Nephron progenitor cell (in vitro differentiated cells): ENCODE results near the gene BORCS6.
A peak's percentile ranks its signal among the peaks of the same experiment; 100 is the strongest.

Experiments
- DNase-seq: peaks from one replicate; pipeline ENCODE4 v3.0.0; 2021
- H3K27ac Mint-ChIP-seq: 2 replicates; pipeline ENCODE4 v1.8.0; 2021; ENCODE audit warnings: mild to moderate bottlenecking, moderate library complexity, mixed read lengths
- H3K27me3 Mint-ChIP-seq: 2 replicates; pipeline ENCODE4 v1.8.0; 2021; ENCODE audit warnings: mild to moderate bottlenecking, low read depth, mixed read lengths; ENCODE audit not compliant: poor library complexity
- H3K36me3 Mint-ChIP-seq: 2 replicates; pipeline ENCODE4 v1.8.0; 2021; ENCODE audit warnings: low read depth, mixed read lengths
- H3K4me1 Mint-ChIP-seq: 2 replicates; pipeline ENCODE4 v1.8.0; 2021; ENCODE audit warnings: mixed read lengths
- H3K4me3 Mint-ChIP-seq: 2 replicates; pipeline ENCODE4 v1.8.0; 2021; ENCODE audit warnings: mild to moderate bottlenecking, moderate library complexity, mixed read lengths
- H3K9me3 Mint-ChIP-seq: 2 replicates; pipeline ENCODE4 v1.8.0; 2021; ENCODE audit warnings: mild to moderate bottlenecking, moderate library complexity, mixed read lengths
- TF ChIP-seq, protein P1 (sequence below): fragments of 200-600 bp; sonication (generic); IDR thresholded peaks from 2 replicates; pipeline ENCODE4 v1.5.0; 2021; ENCODE audit warnings: antibody characterized with exemption

The BORCS6 gene

GRCh38 chr17:8160741-8161221 is 29.2 kb downstream of the BORCS6 start:
- peaks cover 11% of the 10 kb centered on the region for H3K36me3 Mint-ChIP-seq
- DNase-seq: no peak
- peaks cover 5% of the 10 kb centered on the region for H3K27me3 Mint-ChIP-seq
- TF ChIP-seq, protein P1, sequence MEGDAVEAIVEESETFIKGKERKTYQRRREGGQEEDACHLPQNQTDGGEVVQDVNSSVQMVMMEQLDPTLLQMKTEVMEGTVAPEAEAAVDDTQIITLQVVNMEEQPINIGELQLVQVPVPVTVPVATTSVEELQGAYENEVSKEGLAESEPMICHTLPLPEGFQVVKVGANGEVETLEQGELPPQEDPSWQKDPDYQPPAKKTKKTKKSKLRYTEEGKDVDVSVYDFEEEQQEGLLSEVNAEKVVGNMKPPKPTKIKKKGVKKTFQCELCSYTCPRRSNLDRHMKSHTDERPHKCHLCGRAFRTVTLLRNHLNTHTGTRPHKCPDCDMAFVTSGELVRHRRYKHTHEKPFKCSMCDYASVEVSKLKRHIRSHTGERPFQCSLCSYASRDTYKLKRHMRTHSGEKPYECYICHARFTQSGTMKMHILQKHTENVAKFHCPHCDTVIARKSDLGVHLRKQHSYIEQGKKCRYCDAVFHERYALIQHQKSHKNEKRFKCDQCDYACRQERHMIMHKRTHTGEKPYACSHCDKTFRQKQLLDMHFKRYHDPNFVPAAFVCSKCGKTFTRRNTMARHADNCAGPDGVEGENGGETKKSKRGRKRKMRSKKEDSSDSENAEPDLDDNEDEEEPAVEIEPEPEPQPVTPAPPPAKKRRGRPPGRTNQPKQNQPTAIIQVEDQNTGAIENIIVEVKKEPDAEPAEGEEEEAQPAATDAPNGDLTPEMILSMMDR: no peak
- H3K9me3 Mint-ChIP-seq: no peaks in the 10 kb centered on the region
- H3K4me1 Mint-ChIP-seq: peaks cover 46% of the 10 kb centered on the region
- H3K4me3 Mint-ChIP-seq: peak overlapping the region; percentile 82
- H3K27ac Mint-ChIP-seq: no peak overlapping the region

DNA sequence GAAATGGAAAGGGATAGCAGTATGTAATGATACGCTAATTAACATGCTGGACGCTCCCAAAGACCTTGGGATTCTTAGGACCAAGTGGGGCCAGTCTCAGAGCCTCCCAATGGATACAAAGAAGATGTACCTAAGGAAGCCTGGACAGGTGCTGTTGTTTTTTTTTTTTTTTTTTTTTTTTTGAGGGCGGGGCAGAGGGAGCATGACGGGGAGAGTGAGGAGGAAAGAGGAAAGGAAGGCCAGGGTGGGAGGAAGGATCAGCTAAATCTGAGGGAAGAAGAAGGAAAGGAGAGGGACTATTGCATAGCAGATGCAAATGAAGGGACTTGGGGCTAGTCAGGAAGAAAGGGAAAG is 29.8 kb downstream of the BORCS6 start:
- TF ChIP-seq, protein P1: no peak
- Mint-ChIP-seq H3K27ac (peak overlapping the region; percentile 95), H3K4me3 (peak overlapping the region; percentile 62), H3K27me3 (peaks cover 5% of the 10 kb centered on the region), H3K36me3 (peaks cover 11% of the 10 kb centered on the region), H3K4me1 (peaks cover 45% of the 10 kb centered on the region), H3K9me3 (no peaks in the 10 kb centered on the region)
- DNase-seq: no peak

GRCh38 chr17:8159459-8160223 is 30.3 kb downstream of the BORCS6 start:
- Mint-ChIP-seq H3K4me3 (peak overlapping the region; percentile 62), H3K27ac (peak overlapping the region; percentile 95), H3K36me3 (peaks cover 11% of the 10 kb centered on the region), H3K9me3 (no peaks in the 10 kb centered on the region), H3K27me3 (peaks cover 2% of the 10 kb centered on the region), H3K4me1 (peaks cover 39% of the 10 kb centered on the region)
- no peak for DNase-seq
- TF ChIP-seq, protein P1: no peak

GRCh38 chr17:8159032-8159400 is 31.0 kb downstream of the BORCS6 start:
- Mint-ChIP-seq H3K4me3 (no peak overlapping the region), H3K27me3 (peaks cover 2% of the 10 kb centered on the region), H3K27ac (no peak overlapping the region), H3K36me3 (peaks cover 11% of the 10 kb centered on the region), H3K4me1 (peaks cover 33% of the 10 kb centered on the region), H3K9me3 (no peaks in the 10 kb centered on the region)
- no peak for DNase-seq
- TF ChIP-seq, protein P1: no peak

GRCh38 chr17:8158267-8159031 is 31.5 kb downstream of the BORCS6 start:
- H3K4me3 Mint-ChIP-seq: no peak overlapping the region
- peaks cover 2% of the 10 kb centered on the region for H3K27me3 Mint-ChIP-seq

More at GRCh38 chr17:8158267-8159031, 31.5 kb downstream of the BORCS6 start:
- TF ChIP-seq, protein P1: peak; percentile 90
- peak; percentile 95 for DNase-seq
- no peaks in the 10 kb centered on the region for H3K9me3 Mint-ChIP-seq
- no peak overlapping the region for H3K27ac Mint-ChIP-seq
- H3K4me1 Mint-ChIP-seq: peaks cover 27% of the 10 kb centered on the region
- H3K36me3 Mint-ChIP-seq: peaks cover 11% of the 10 kb centered on the region
